Stimulated activated CD4-positive, alpha-beta T cell treated with anti-CD3 and anti-CD28 coated beads, TNF-alpha, amount 100 ng/mL, for 1 hour (primary cell): ENCODE measurements around the gene HCN3.

Experiments used
- DNase-seq, 3 donors: peaks; one replicate each; pipeline ENCODE4 v3.0.0-alpha.2; 2020; ENCODE audit warnings: low read depth in 3 of 3, low spot score in 1 of 3

Gene HCN3

DNA sequence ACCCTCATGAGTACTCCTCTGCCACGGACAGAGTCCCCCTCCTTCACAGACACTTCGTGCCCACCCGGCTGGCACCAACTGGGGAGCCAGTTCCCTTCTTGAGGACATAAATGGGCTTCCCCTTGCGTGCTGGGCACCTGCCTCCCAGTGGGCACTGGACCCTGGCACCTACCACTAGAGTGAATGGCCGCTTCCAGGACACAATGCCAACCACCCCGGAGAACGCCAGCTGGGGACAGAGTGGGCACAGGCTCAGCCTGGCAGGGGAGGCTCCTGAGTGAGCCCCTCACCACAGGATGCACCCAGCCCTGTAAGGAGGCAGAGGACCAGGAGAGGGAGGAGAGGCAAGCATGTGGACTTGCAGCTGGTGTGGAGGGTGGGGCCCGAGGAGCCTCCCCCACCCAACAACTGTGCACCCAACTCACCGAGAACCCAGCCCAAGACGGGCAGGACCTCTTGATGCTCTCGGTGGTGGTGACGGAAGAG, 23.0 kb upstream of the HCN3 start:
- DNase-seq: no peak

DNA sequence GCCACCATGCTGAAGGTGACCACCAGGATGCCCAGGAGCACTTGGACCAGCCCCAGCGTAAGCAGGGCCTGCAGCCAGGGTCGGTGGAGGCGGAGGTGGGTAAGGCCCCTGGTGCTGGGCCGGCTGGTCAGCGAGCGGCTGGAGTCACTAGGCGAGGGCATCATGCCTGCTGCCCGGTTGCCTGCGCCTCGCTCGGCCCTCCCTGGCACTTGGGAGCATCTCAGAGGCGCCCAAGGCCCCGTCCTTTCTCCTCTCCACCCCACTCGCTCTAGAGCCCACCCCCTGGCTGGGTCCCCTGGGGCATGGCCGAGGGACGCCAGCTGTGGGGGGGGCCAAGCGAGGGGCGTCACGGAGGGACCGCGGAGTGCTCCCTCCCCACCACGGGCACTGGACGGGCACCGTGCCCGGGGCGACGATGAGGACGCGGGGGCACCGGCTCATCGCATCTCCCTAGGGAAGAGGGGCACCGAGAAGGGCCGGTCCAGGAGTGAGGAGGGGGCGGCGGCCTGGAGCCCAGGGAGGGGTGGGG, 22.5 kb upstream of the HCN3 start:
- no peak for DNase-seq

DNA sequence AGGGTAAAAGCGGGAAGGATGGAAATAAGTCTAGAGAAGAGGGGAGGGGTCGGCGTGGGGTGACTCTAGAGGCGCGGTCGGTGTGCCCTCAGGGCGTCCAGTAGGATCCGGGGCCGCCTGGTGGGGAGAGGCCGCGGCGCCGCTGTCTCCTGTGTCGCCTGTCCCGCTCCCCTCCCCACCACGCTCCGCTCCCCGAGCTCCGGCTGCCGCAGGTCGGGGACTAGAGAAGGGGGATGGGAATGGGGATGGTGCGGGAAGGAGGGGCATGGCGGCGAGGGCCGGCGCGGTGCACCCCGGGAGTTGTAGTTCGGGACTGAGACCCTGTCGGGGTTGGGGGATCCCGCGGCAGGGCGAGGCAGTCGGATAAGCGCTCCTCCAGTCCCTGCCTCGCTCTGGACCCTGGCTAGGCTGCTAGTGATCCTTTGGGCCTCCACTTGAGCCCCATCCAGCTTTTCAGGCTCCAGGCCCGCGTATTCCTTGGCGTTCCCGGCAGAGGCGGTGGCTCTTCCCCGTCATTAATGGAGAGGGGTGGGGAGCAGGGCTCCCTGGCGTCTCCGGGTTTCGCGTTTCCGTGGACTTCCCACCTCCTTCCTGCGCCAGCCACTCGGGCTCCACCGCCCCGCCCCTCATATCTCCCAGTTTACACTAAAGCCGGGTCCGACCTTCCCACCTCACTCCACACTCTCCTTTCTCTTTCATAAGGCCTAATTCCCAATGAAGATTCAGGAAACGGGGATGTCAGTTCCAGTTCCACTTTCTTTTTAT, 21.8 kb upstream of the HCN3 start, which contains the start of gene ENTREP3:
TSS of gene ENTREP3 (minus strand) at position 241 of the 765 bp plus-strand sequence. CDS start 606 bp downstream, outside the sequence.
- peak in 2 of 3 donors; percentile 51 to 69 for DNase-seq

GRCh38 chr1:155256058-155256852, 21.0 kb upstream of the HCN3 start:
- DNase-seq: no peak

GRCh38 chr1:155260276-155260675, 17.0 kb upstream of the HCN3 start:
- no peak for DNase-seq

DNA sequence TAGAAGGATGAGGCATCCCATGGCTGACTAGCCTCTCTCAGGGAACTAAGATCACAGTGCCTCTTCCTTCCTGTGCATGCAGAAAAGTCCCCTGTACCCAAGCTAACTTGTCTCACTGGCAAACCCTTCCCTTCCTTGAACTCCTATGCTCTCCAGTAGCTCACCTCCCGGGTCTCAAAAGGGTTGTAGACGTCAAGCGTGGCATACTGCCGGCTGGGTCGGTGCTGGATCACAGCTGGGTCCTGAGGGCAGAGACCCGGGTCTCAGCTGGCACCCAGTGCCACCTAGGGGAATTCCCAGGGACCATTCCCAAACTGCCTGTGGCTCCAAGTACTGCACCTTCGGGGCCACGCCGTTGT, 15.8 kb upstream of the HCN3 start:
- no peak for DNase-seq

DNA sequence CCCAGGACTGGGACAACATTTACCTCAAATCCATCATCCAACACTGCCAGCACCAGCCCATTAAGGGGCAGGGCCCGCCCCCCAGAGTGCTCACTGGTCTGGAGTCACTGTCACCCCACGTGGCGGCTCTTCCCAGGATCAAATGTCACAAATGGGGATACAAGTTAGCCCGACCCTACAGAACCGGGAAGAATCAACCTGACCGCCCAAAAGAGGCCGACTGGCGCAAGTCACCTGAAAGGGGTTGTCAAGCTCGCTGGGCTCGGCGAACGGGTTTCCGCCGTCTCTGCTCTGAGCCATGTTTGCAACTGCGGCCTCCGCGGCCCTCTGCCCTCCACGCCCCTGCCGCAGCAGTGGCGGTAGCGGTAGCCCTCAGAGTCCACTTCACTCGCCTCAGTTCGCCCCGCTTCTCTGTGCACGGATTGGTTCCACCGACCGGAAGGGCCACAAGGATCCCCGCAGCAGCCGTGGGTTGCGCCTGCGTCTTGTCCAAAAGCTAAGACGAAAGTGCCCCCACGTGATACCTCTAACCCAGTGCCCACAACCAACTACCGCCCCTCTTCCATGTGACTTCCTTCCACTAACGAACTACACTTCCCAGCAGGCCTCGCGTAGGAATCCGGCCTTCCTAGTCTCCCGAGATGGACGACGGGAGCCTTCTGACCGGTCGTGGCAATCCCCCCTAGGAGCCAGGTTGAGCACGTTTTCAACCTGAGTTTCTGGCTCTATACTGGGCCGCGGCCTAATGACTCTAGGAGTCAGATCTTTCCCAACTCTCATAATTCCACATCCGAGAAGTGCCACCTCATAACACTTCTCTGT, 15.2 kb upstream of the HCN3 start, which contains the start of gene SCAMP3:
TSS of gene SCAMP3 (minus strand) at position 509 of the 822 bp plus-strand sequence. CDS start at position 300, 209 bp downstream.
- DNase-seq: peak; percentile 63 to 74 (median 65)

DNA sequence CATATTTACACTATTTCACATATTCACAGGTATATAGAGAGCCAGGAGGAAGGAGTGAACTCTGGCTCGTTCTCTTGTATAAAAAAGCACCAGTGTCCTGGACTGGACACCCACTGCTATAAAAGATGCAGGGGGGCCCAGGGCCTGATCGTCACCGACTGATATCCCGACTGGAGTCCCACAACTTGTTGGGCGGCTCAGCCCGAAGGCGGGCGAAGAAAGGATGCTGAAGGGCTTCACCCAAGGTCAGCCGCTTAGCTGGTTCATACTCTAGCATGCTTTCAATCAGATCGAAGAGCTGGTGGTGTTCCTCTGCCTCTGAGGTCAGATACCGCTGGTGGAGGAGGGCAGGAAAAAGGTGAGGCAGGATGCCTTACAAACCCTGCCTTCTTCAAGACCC, 14.2 kb upstream of the HCN3 start:
- no peak for DNase-seq

DNA sequence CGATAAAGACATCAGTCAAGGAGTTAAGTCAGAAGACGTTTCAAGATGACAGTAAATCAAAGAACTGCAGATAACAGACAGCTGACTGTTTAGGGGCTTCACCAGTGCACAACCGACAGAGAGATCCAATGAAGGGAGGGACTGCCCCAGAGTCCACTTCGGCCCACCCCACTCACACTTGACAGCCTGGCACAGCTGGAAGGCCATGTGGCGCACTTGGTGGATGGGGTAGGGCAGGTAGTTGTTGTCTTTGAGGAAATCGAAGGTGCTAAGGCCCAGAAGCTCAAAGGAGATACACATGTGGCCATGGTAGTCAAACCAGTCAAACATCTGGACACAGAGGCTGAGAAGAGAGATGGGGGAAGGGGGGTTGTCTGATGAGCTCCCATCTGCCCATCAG, 10.7 kb upstream of the HCN3 start:
- no peak for DNase-seq

- DNase-seq: no peak
These were observed 9.9 kb upstream of the HCN3 start for GRCh38 chr1:155267373-155267772.

GRCh38 chr1:155268630-155269029, 8.6 kb upstream of the HCN3 start:
- DNase-seq: no peak

DNA sequence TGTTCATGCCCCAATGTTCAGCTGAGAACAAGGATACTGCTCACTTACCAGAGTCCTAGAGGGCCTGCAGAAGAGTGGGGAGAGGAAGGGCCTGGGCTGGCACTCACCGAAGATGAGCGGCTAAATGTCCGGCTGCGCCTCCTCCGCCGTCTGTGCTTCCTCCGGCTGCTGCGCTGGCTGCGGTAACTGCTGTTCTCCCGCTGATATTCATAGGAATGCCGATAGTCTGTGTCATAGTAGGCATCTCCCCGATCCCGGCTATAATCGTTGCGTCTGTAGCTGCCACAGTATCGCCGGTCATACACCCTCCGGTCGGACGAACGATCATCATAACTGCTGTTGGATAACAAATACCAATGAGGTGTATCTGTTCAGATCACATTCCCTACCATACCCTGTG, 7.9 kb upstream of the HCN3 start:
- no peak for DNase-seq

DNA sequence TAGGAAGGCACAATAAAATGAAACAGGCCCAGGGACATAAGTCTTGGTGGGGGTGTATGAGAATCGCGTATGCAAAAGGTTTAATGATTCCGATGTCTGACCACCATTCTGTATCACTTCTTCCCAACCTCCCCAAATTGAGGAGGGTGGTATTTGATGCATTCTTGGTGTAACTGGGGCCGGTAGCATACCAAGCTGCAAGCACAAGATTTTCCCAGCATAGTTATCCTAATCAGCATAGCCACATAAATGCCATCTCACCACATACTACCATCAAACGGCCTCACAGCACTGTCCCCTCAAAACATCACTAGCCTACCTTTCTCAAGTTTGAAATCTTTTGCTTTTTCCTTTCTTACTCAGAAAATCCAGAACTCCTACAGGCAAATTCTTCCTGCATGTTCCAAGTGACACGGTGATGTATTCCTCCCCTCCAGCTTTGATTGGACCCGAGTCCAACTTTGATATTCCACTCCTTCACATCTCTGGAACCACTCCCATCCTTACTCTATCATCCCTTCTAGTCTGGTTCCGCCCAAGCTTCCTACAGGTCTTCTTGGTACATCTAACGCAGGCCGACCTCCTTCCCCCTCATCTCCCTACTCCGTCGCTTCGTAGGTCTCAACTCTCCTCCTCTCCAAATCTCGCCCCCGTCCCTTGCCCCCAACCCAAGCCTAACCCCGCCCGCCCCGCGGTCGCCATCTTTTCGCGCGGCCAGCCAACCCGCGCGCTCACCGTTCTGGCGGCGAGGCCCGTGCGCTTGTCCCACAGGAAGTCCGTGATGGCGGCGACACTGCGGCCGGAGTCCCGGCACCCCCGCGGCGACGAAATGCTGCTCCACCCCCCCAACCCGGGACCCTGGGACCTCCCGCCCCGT, 4.6 kb upstream of the HCN3 start:
- no peak for DNase-seq

GRCh38 chr1:155273343-155274245, 3.7 kb upstream of the HCN3 start, which contains the start of gene CLK2:
Gene CLK2, minus strand, starts transcription at chr1:155273504. Its CDS starts 2,527 bp downstream, at chr1:155270977.
- DNase-seq: peak; percentile 74 to 91 (median 84)

DNA sequence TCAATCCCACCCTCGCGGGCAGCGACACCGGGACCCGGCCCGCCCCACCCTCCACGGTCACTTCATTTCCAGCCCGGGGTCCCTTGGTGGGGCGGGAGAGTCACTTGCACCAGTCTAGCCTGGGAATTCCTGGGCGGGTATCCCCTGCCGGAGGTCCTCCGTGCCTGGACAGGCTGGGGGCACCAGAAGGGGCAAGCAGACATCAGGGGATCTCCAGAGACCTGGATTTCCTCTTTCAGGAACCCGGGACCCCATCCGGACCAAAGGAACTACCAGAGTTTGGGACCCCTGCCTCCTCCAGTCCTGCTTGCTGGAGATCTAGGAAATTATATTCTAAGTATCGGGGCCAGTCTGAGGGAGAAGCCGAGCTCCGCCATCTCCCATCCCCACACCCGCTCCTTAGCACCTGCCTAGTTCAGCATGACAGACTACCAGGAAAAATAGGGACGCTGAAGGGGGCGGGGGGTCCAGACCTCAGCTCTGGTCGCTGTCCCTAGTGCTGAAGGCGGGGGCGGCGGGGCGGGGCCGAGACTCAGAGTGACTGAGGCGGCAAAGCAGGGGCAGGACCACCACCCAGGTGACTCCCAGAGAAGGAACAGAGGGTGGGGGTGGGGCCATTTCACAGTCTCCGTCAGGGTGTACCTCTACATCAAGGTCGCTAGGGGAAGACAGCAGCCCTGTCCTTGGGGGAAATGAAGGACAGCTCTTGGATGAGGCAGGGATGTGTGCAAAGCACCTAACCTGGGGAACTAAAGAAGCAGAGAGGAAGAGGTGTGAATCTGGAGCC, 832 bp downstream of the HCN3 start:
- DNase-seq: peak; percentile 35 to 73 (median 40)

DNA sequence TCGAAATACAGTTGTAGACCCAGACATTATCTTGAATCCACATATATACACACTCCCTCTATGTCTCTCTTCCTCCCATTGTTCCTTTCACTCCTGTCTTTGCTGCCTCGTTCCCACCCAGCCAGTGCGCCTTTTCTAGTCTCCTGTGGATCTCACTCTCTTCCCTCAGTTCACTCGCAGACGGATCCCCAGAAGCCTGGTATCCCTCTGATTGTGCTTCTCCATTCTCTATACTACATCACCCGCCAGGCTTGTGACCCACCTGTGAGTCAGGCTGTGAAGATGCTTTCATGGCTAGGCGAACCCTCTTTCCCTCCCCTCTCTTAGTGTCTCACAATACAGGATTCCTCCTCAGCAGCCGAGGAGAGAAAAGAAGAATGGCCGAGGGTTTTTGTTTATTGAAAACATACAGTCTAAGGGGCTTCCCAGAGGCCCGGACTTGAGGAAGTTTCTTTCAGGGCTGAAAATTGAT, 1.5 kb downstream of the HCN3 start:
- DNase-seq: no peak

GRCh38 chr1:155279268-155279667, 2.0 kb downstream of the HCN3 start:
- DNase-seq: no peak
